ENCODE results near the gene EMCN.

Gene EMCN

GRCh38 chr4:100519205-100519604, 1.4 kb upstream of the EMCN start:
- H3K4me3 ChIP-seq (ENCODE audit: low read length) = no peak overlapping the region
- no peaks in the 10 kb centered on the region for H3K27me3 ChIP-seq (ENCODE audit: control insufficient read depth, insufficient read depth, low read length)
- H3K9me3 ChIP-seq (ENCODE audit: control insufficient read depth, low read length) = no peaks in the 10 kb centered on the region
- H3K36me3 ChIP-seq (ENCODE audit: control insufficient read depth, insufficient read depth, low read length) = no peaks in the 10 kb centered on the region
- H3K4me1 ChIP-seq (ENCODE audit: control insufficient read depth, insufficient read depth, low read length) = no peaks in the 10 kb centered on the region
- H3K9ac ChIP-seq (ENCODE audit: low read length) = no peak overlapping the region

- H3K4me1 ChIP-seq (ENCODE audit: control insufficient read depth, insufficient read depth, low read length) = no peaks in the 10 kb centered on the region
- no peak overlapping the region for H3K4me3 ChIP-seq (ENCODE audit: low read length)
- no peak overlapping the region for H3K9ac ChIP-seq (ENCODE audit: low read length)
- H3K9me3 ChIP-seq (ENCODE audit: control insufficient read depth, low read length) = no peaks in the 10 kb centered on the region
- H3K27me3 ChIP-seq (ENCODE audit: control insufficient read depth, insufficient read depth, low read length) = no peaks in the 10 kb centered on the region
- H3K36me3 ChIP-seq (ENCODE audit: control insufficient read depth, insufficient read depth, low read length) = no peaks in the 10 kb centered on the region
These were observed 1.6 kb downstream of the EMCN start for GRCh38 chr4:100516225-100516624.

GRCh38 chr4:100511896-100512295, 5.9 kb downstream of the EMCN start:
- Histone ChIP-seq H3K27me3 (ENCODE audit: control insufficient read depth, insufficient read depth, low read length) (no peaks in the 10 kb centered on the region), H3K36me3 (ENCODE audit: control insufficient read depth, insufficient read depth, low read length) (no peaks in the 10 kb centered on the region), H3K4me3 (ENCODE audit: low read length) (no peak overlapping the region), H3K9ac (ENCODE audit: low read length) (no peak overlapping the region), H3K9me3 (ENCODE audit: control insufficient read depth, low read length) (no peaks in the 10 kb centered on the region), H3K4me1 (ENCODE audit: control insufficient read depth, insufficient read depth, low read length) (no peaks in the 10 kb centered on the region)

- no peak overlapping the region for H3K9ac ChIP-seq (ENCODE audit: low read length)
- no peaks in the 10 kb centered on the region for H3K36me3 ChIP-seq (ENCODE audit: control insufficient read depth, insufficient read depth, low read length)
- H3K4me3 ChIP-seq (ENCODE audit: low read length) = no peak overlapping the region
- no peaks in the 10 kb centered on the region for H3K9me3 ChIP-seq (ENCODE audit: control insufficient read depth, low read length)
- no peaks in the 10 kb centered on the region for H3K27me3 ChIP-seq (ENCODE audit: control insufficient read depth, insufficient read depth, low read length)
- no peaks in the 10 kb centered on the region for H3K4me1 ChIP-seq (ENCODE audit: control insufficient read depth, insufficient read depth, low read length)
These were observed 7.3 kb downstream of the EMCN start for GRCh38 chr4:100510551-100510950.

GRCh38 chr4:100509386-100509785, 8.4 kb downstream of the EMCN start:
- no peaks in the 10 kb centered on the region for H3K4me1 ChIP-seq (ENCODE audit: control insufficient read depth, insufficient read depth, low read length)
- H3K27me3 ChIP-seq (ENCODE audit: control insufficient read depth, insufficient read depth, low read length) = no peaks in the 10 kb centered on the region
- no peaks in the 10 kb centered on the region for H3K9me3 ChIP-seq (ENCODE audit: control insufficient read depth, low read length)
- H3K9ac ChIP-seq (ENCODE audit: low read length) = no peak overlapping the region
- no peak overlapping the region for H3K4me3 ChIP-seq (ENCODE audit: low read length)
- H3K36me3 ChIP-seq (ENCODE audit: control insufficient read depth, insufficient read depth, low read length) = no peaks in the 10 kb centered on the region

- no peaks in the 10 kb centered on the region for H3K27me3 ChIP-seq (ENCODE audit: control insufficient read depth, insufficient read depth, low read length)
- H3K4me1 ChIP-seq (ENCODE audit: control insufficient read depth, insufficient read depth, low read length) = no peaks in the 10 kb centered on the region
- H3K4me3 ChIP-seq (ENCODE audit: low read length) = no peak overlapping the region
- no peaks in the 10 kb centered on the region for H3K36me3 ChIP-seq (ENCODE audit: control insufficient read depth, insufficient read depth, low read length)
- no peaks in the 10 kb centered on the region for H3K9me3 ChIP-seq (ENCODE audit: control insufficient read depth, low read length)
- no peak overlapping the region for H3K9ac ChIP-seq (ENCODE audit: low read length)
These were observed 9.1 kb downstream of the EMCN start for GRCh38 chr4:100508691-100509090.

GRCh38 chr4:100504086-100504874, 13.5 kb downstream of the EMCN start:
- Histone ChIP-seq H3K27me3 (ENCODE audit: control insufficient read depth, insufficient read depth, low read length) (no peaks in the 10 kb centered on the region), H3K4me3 (ENCODE audit: low read length) (no peak overlapping the region), H3K36me3 (ENCODE audit: control insufficient read depth, insufficient read depth, low read length) (no peaks in the 10 kb centered on the region), H3K9me3 (ENCODE audit: control insufficient read depth, low read length) (no peaks in the 10 kb centered on the region), H3K4me1 (ENCODE audit: control insufficient read depth, insufficient read depth, low read length) (no peaks in the 10 kb centered on the region), H3K9ac (ENCODE audit: low read length) (no peak overlapping the region)

GRCh38 chr4:100497791-100498190, 20.0 kb downstream of the EMCN start:
- no peaks in the 10 kb centered on the region for H3K9me3 ChIP-seq (ENCODE audit: control insufficient read depth, low read length)
- no peak overlapping the region for H3K9ac ChIP-seq (ENCODE audit: low read length)
- H3K4me1 ChIP-seq (ENCODE audit: control insufficient read depth, insufficient read depth, low read length) = no peaks in the 10 kb centered on the region
- no peaks in the 10 kb centered on the region for H3K36me3 ChIP-seq (ENCODE audit: control insufficient read depth, insufficient read depth, low read length)
- H3K4me3 ChIP-seq (ENCODE audit: low read length) = no peak overlapping the region
- no peaks in the 10 kb centered on the region for H3K27me3 ChIP-seq (ENCODE audit: control insufficient read depth, insufficient read depth, low read length)

GRCh38 chr4:100495074-100495473, 22.7 kb downstream of the EMCN start:
- Histone ChIP-seq H3K9me3 (ENCODE audit: control insufficient read depth, low read length) (no peaks in the 10 kb centered on the region), H3K27me3 (ENCODE audit: control insufficient read depth, insufficient read depth, low read length) (no peaks in the 10 kb centered on the region), H3K4me3 (ENCODE audit: low read length) (no peak overlapping the region), H3K4me1 (ENCODE audit: control insufficient read depth, insufficient read depth, low read length) (no peaks in the 10 kb centered on the region), H3K9ac (ENCODE audit: low read length) (no peak overlapping the region), H3K36me3 (ENCODE audit: control insufficient read depth, insufficient read depth, low read length) (no peaks in the 10 kb centered on the region)

- Histone ChIP-seq H3K4me3 (ENCODE audit: low read length) (no peak overlapping the region), H3K9ac (ENCODE audit: low read length) (no peak overlapping the region), H3K9me3 (ENCODE audit: control insufficient read depth, low read length) (no peaks in the 10 kb centered on the region), H3K27me3 (ENCODE audit: control insufficient read depth, insufficient read depth, low read length) (no peaks in the 10 kb centered on the region), H3K36me3 (ENCODE audit: control insufficient read depth, insufficient read depth, low read length) (no peaks in the 10 kb centered on the region), H3K4me1 (ENCODE audit: control insufficient read depth, insufficient read depth, low read length) (no peaks in the 10 kb centered on the region)
These were observed 23.7 kb downstream of the EMCN start for GRCh38 chr4:100494166-100494565.

- no peaks in the 10 kb centered on the region for H3K9me3 ChIP-seq (ENCODE audit: control insufficient read depth, low read length)
- H3K36me3 ChIP-seq (ENCODE audit: control insufficient read depth, insufficient read depth, low read length) = no peaks in the 10 kb centered on the region
- no peaks in the 10 kb centered on the region for H3K4me1 ChIP-seq (ENCODE audit: control insufficient read depth, insufficient read depth, low read length)
- H3K4me3 ChIP-seq (ENCODE audit: low read length) = no peak overlapping the region
- no peaks in the 10 kb centered on the region for H3K27me3 ChIP-seq (ENCODE audit: control insufficient read depth, insufficient read depth, low read length)
- no peak overlapping the region for H3K9ac ChIP-seq (ENCODE audit: low read length)
These were observed 24.1 kb downstream of the EMCN start for GRCh38 chr4:100493756-100494155.

- Histone ChIP-seq H3K4me3 (ENCODE audit: low read length) (no peak overlapping the region), H3K36me3 (ENCODE audit: control insufficient read depth, insufficient read depth, low read length) (no peaks in the 10 kb centered on the region), H3K27me3 (ENCODE audit: control insufficient read depth, insufficient read depth, low read length) (no peaks in the 10 kb centered on the region), H3K9ac (ENCODE audit: low read length) (no peak overlapping the region), H3K9me3 (ENCODE audit: control insufficient read depth, low read length) (no peaks in the 10 kb centered on the region), H3K4me1 (ENCODE audit: control insufficient read depth, insufficient read depth, low read length) (no peaks in the 10 kb centered on the region)
These were observed 25.7 kb downstream of the EMCN start for GRCh38 chr4:100492129-100492528.

- no peak overlapping the region for H3K9ac ChIP-seq (ENCODE audit: low read length)
These were observed 28.5 kb downstream of the EMCN start for GRCh38 chr4:100489305-100489704.

More at GRCh38 chr4:100489305-100489704, 28.5 kb downstream of the EMCN start:
- Histone ChIP-seq H3K9me3 (ENCODE audit: control insufficient read depth, low read length) (no peaks in the 10 kb centered on the region), H3K27me3 (ENCODE audit: control insufficient read depth, insufficient read depth, low read length) (no peaks in the 10 kb centered on the region), H3K4me3 (ENCODE audit: low read length) (no peak overlapping the region), H3K4me1 (ENCODE audit: control insufficient read depth, insufficient read depth, low read length) (no peaks in the 10 kb centered on the region), H3K36me3 (ENCODE audit: control insufficient read depth, insufficient read depth, low read length) (no peaks in the 10 kb centered on the region)

All from mucosa of stomach (tissue), 1 donor.